ENCODE data around the gene EFL1.
"Not testable (repeated sequence)": the region's sequence is repeated elsewhere in the genome, so short reads cannot be mapped to it uniquely, and the experiment has no call there.

DNA sequence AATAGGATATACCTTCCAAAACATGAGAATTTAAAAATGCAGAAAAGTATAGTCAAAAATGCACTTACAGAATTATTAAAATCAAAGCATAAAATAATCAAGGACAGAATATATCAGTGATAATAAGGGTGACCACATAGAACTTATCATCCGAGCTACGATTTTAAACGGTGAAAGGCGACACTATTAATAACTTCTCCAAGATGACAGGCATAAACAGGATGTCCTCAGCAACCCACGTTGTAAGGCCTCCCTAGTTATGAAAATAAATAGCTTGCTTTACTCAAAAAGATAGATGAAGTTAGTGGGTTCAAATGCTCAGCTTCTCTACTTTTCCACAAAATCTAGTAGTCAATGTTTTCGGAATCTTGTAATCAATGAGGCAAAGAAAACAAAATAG is 68.0 kb downstream of the EFL1 start:
- TF ChIP-seq EP300 (IDR thresholded peaks at IDR 0.05); CEBPB (IDR thresholded peaks at IDR 0.05); FOSB (CRISPR knock-in tag; IDR thresholded peaks at IDR 0.05); RFX5 (IDR thresholded peaks at IDR 0.05); FOSL2 (IDR thresholded peaks at IDR 0.05); FOSL2 (CRISPR knock-in tag; IDR thresholded peaks at IDR 0.05): not testable (repeated sequence)
- TF ChIP-seq, protein P1, sequence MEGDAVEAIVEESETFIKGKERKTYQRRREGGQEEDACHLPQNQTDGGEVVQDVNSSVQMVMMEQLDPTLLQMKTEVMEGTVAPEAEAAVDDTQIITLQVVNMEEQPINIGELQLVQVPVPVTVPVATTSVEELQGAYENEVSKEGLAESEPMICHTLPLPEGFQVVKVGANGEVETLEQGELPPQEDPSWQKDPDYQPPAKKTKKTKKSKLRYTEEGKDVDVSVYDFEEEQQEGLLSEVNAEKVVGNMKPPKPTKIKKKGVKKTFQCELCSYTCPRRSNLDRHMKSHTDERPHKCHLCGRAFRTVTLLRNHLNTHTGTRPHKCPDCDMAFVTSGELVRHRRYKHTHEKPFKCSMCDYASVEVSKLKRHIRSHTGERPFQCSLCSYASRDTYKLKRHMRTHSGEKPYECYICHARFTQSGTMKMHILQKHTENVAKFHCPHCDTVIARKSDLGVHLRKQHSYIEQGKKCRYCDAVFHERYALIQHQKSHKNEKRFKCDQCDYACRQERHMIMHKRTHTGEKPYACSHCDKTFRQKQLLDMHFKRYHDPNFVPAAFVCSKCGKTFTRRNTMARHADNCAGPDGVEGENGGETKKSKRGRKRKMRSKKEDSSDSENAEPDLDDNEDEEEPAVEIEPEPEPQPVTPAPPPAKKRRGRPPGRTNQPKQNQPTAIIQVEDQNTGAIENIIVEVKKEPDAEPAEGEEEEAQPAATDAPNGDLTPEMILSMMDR (IDR thresholded peaks at IDR 0.05), result not testable (repeated sequence)
- TF ChIP-seq, protein P2, sequence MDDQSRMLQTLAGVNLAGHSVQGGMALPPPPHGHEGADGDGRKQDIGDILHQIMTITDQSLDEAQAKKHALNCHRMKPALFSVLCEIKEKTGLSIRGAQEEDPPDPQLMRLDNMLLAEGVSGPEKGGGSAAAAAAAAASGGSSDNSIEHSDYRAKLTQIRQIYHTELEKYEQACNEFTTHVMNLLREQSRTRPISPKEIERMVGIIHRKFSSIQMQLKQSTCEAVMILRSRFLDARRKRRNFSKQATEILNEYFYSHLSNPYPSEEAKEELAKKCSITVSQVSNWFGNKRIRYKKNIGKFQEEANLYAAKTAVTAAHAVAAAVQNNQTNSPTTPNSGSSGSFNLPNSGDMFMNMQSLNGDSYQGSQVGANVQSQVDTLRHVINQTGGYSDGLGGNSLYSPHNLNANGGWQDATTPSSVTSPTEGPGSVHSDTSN (IDR thresholded peaks at IDR 0.05), result not testable (repeated sequence)
